GM23338 (cell line): ENCODE data around the gene B4GALNT4. TPM values are rescaled to one million over a fixed set of nuclear protein-coding genes. Genes with fewer than 3 reads are reported as not detected.

Experiments used
- ATAC-seq: fragments of 200-7000 bp; cut with Tn5 transposase; 3 replicates; pipeline ENCODE4 v1.9.1; 2020
- DNase-seq: peaks from one replicate; pipeline ENCODE4 v3.0.0-alpha.2; 2015; ENCODE audit warnings: low spot score
- H2AFZ ChIP-seq: fragments of 200-600 bp; sonication (generic); 2 replicates; pipeline ENCODE4 v1.8.0; 2016; ENCODE audit warnings: antibody characterized with exemption, mild to moderate bottlenecking, moderate library complexity
- H3F3A ChIP-seq: fragments of 200-600 bp; sonication (generic); replicated peaks from 2 replicates; pipeline ENCODE4 v1.8.0; 2017; ENCODE audit warnings: antibody characterized with exemption, mixed run types, low read depth
- H3K27ac ChIP-seq: fragments of 200-600 bp; sonication (generic); 2 replicates; pipeline ENCODE4 v1.6.1; 2016; ENCODE audit warnings: low read depth
- H3K27me3 ChIP-seq: fragments of 200-600 bp; sonication (generic); 2 replicates; pipeline ENCODE4 v1.8.0; 2016; ENCODE audit warnings: mild to moderate bottlenecking, mixed run types, moderate library complexity; ENCODE audit not compliant: insufficient read depth
- H3K36me3 ChIP-seq: fragments of 200-600 bp; sonication (generic); 2 replicates; pipeline ENCODE4 v1.8.0; 2016; ENCODE audit warnings: mild to moderate bottlenecking; ENCODE audit not compliant: insufficient read depth
- H3K4me1 ChIP-seq: fragments of 200-600 bp; sonication (generic); 2 replicates; pipeline ENCODE4 v1.8.0; 2016; ENCODE audit warnings: mild to moderate bottlenecking, moderate library complexity; ENCODE audit not compliant: insufficient read depth
- H3K4me2 ChIP-seq: fragments of 200-600 bp; sonication (generic); 2 replicates; pipeline ENCODE4 v1.7.1; 2017; ENCODE audit warnings: mixed run types
- H3K4me3 ChIP-seq: fragments of 200-600 bp; sonication (generic); 2 replicates; pipeline ENCODE4 v1.6.1; 2016; ENCODE audit warnings: mixed run types
- H3K79me2 ChIP-seq: fragments of 200-600 bp; sonication (generic); replicated peaks from 2 replicates; pipeline ENCODE4 v1.8.0; 2017; ENCODE audit warnings: mild to moderate bottlenecking; ENCODE audit not compliant: insufficient read depth
- H3K9me2 ChIP-seq: fragments of 200-600 bp; sonication (generic); 2 replicates; pipeline ENCODE4 v1.8.0; 2017; ENCODE audit not compliant: insufficient read depth
- H4K20me1 ChIP-seq: fragments of 200-600 bp; sonication (generic); replicated peaks from 2 replicates; pipeline ENCODE4 v1.8.0; 2017; ENCODE audit warnings: mild to moderate bottlenecking; ENCODE audit not compliant: insufficient read depth
- H3K27ac Mint-ChIP-seq: 2 replicates; pipeline ENCODE4 v1.8.0; 2020; ENCODE audit warnings: inconsistent platforms, mild to moderate bottlenecking, moderate library complexity, mixed read lengths
- H3K27me3 Mint-ChIP-seq: 3 replicates; pipeline ENCODE4 v1.8.0; 2022; ENCODE audit warnings: low read depth, mild to moderate bottlenecking, moderate library complexity, mixed read lengths, inconsistent platforms; ENCODE audit not compliant: insufficient read depth, poor library complexity
- H3K36me3 Mint-ChIP-seq: 3 replicates; pipeline ENCODE4 v1.8.0; 2021; ENCODE audit warnings: low read depth, mild to moderate bottlenecking, inconsistent platforms, moderate library complexity, mixed read lengths
- H3K4me1 Mint-ChIP-seq: 3 replicates; pipeline ENCODE4 v1.8.0; 2020; ENCODE audit warnings: mild to moderate bottlenecking, inconsistent platforms, mixed read lengths
- H3K4me3 Mint-ChIP-seq: 3 replicates; pipeline ENCODE4 v1.8.0; 2021; ENCODE audit warnings: moderate library complexity, mild to moderate bottlenecking, inconsistent platforms, mixed read lengths
- H3K9me3 Mint-ChIP-seq: 3 replicates; pipeline ENCODE4 v1.8.0; 2020; ENCODE audit warnings: moderate library complexity, mild to moderate bottlenecking, inconsistent platforms, mixed read lengths
- CREB1 ChIP-seq: fragments of 250-450 bp; sonication (Bioruptor Pico); IDR thresholded peaks from 2 replicates; pipeline ENCODE4 v1.5.0; 2020; ENCODE audit warnings: low read depth, mild to moderate bottlenecking, moderate library complexity
- EZH2 ChIP-seq: fragments of 200-600 bp; sonication (generic); IDR thresholded peaks from one replicate; pipeline ENCODE4 v1.8.0; 2017; ENCODE audit warnings: antibody characterized with exemption, mild to moderate bottlenecking, low read depth; ENCODE audit not compliant: unreplicated experiment
- EZH2phosphoT487 ChIP-seq: fragments of 200-600 bp; sonication (generic); IDR thresholded peaks from one replicate; pipeline ENCODE4 v1.8.1; 2018; ENCODE audit warnings: antibody characterized with exemption; ENCODE audit not compliant: unreplicated experiment
- JUNB ChIP-seq: IDR thresholded peaks from one replicate; pipeline ENCODE4 v1.6.1; 2016; ENCODE audit warnings: antibody characterized with exemption; ENCODE audit not compliant: unreplicated experiment
- NANOG ChIP-seq: IDR thresholded peaks from 2 replicates; pipeline ENCODE4 v1.6.1; 2016; ENCODE audit warnings: antibody characterized with exemption, borderline replicate concordance
- POLR2AphosphoS5 ChIP-seq: IDR thresholded peaks from 2 replicates; pipeline ENCODE4 v1.6.1; 2016; ENCODE audit warnings: antibody characterized with exemption, low read depth
- STAT1 ChIP-seq: IDR thresholded peaks from one replicate; pipeline ENCODE4 v1.6.1; 2016; ENCODE audit warnings: antibody characterized with exemption; ENCODE audit not compliant: unreplicated experiment
- ZNF114 ChIP-seq: fragments of 250-450 bp; sonication (Bioruptor Pico); IDR thresholded peaks from 2 replicates; pipeline ENCODE4 v1.5.0; 2020; ENCODE audit warnings: mild to moderate bottlenecking, moderate library complexity
- ZNF331 ChIP-seq: fragments of 250-450 bp; sonication (Bioruptor Pico); IDR thresholded peaks from 2 replicates; pipeline ENCODE4 v1.5.0; 2020; ENCODE audit warnings: low read depth, mild to moderate bottlenecking, moderate library complexity
- polyA plus RNA-seq: library from polyadenylated mRNA; unstranded; fragments of >200 nt; fragmentation: Nextera tagmentation; extraction: Ambion mirVana; gene quantifications from 2 replicates; pipeline ENCODE4 v1.2.1, GENCODE V29; 2016
- total RNA-seq: library from RNA; depleted of rRNA; stranded (reverse); fragments of >200 nt; shearing (Covaris generic); gene quantifications from 2 replicates; pipeline ENCODE4 v1.2.3, GENCODE V29; 2014
- TF ChIP-seq, protein P1 (sequence below), 2 experiments: fragments of 200-600 bp in 1 of 2; sonication (generic) in 1 of 2; conservative IDR thresholded peaks; 2 replicates each; pipeline versions ENCODE4 v1.5.1 to v1.6.1; 2016 to 2017; ENCODE audit warnings: antibody characterized with exemption in 2 of 2, low read depth in 2 of 2, mild to moderate bottlenecking in 2 of 2, moderate library complexity in 1 of 2
- TF ChIP-seq, protein P2 (sequence below): IDR thresholded peaks from 2 replicates; pipeline ENCODE4 v1.6.1; 2016; ENCODE audit warnings: antibody characterized with exemption
- TF ChIP-seq, protein P3 (sequence below): fragments of 250-450 bp; sonication (Bioruptor Pico); IDR thresholded peaks from 2 replicates; pipeline ENCODE4 v1.5.0; 2020; ENCODE audit warnings: mild to moderate bottlenecking, moderate library complexity
- TF ChIP-seq, protein P4 (sequence below): IDR thresholded peaks from one replicate; pipeline ENCODE4 v1.6.1; 2018; ENCODE audit warnings: antibody characterized with exemption; ENCODE audit not compliant: unreplicated experiment

Gene B4GALNT4
- total and polyA plus RNA-seq, 2 experiments from 2014 or later = 49.9 to 92.6 TPM

DNA sequence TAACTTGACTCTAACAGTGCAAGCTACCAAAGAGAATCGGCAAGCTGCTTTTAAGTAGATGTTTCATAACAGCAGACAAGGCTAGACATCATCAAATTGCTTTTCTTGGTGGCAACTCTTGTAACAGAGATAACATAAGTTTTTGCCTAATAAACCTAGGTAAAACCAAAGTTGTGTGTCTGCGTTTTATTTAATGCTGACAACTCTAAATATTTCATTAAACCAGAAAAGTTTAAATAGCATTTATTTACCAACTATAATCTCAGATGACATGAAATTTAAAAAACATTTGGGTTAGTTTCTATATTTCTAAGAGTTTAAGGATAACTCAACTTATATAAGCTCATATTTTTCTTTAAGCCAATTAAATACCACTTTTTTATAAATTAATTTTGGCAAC is 29.3 kb upstream of the B4GALNT4 start:
- H3K4me1 Mint-ChIP-seq = peaks cover 38% of the 10 kb centered on the region
- H3K4me1 ChIP-seq = peaks cover 37% of the 10 kb centered on the region
- no peaks in the 10 kb centered on the region for H3K79me2 ChIP-seq
- peaks cover 22% of the 10 kb centered on the region for H3K27me3 Mint-ChIP-seq
- H2AFZ ChIP-seq = no peak overlapping the region
- H3K4me2 ChIP-seq = 0 out of 2 replicates have a peak overlapping the region, but pooled peaks have one; percentile 2
- DNase-seq (no peak), ATAC-seq (no peak)
- H4K20me1 ChIP-seq = no peaks in the 10 kb centered on the region
- no peaks in the 10 kb centered on the region for H3K9me2 ChIP-seq
- H3K4me3 Mint-ChIP-seq = no peak overlapping the region
- H3K27ac ChIP-seq = peak overlapping the region; percentile 82; the same call in 1 of the 2 replicates
- H3K4me3 ChIP-seq = no peak overlapping the region
- H3K27me3 ChIP-seq = no peaks in the 10 kb centered on the region
- peaks cover 8% of the 10 kb centered on the region for H3F3A ChIP-seq
- H3K36me3 ChIP-seq = no peaks in the 10 kb centered on the region
- TF ChIP-seq, protein P1, sequence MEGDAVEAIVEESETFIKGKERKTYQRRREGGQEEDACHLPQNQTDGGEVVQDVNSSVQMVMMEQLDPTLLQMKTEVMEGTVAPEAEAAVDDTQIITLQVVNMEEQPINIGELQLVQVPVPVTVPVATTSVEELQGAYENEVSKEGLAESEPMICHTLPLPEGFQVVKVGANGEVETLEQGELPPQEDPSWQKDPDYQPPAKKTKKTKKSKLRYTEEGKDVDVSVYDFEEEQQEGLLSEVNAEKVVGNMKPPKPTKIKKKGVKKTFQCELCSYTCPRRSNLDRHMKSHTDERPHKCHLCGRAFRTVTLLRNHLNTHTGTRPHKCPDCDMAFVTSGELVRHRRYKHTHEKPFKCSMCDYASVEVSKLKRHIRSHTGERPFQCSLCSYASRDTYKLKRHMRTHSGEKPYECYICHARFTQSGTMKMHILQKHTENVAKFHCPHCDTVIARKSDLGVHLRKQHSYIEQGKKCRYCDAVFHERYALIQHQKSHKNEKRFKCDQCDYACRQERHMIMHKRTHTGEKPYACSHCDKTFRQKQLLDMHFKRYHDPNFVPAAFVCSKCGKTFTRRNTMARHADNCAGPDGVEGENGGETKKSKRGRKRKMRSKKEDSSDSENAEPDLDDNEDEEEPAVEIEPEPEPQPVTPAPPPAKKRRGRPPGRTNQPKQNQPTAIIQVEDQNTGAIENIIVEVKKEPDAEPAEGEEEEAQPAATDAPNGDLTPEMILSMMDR (conservative IDR thresholded peaks at IDR 0.05; ENCODE audit: low read depth in 2 of 2) = no peak
- TF ChIP-seq ZNF331 (CRISPR knock-in tag) (no peak), STAT1 (no peak), ZNF114 (no peak), CREB1 (no peak), EZH2 (no peak), POLR2AphosphoS5 (no peak), NANOG (no peak), EZH2phosphoT487 (no peak), JUNB (no peak)
- TF ChIP-seq, protein P2, sequence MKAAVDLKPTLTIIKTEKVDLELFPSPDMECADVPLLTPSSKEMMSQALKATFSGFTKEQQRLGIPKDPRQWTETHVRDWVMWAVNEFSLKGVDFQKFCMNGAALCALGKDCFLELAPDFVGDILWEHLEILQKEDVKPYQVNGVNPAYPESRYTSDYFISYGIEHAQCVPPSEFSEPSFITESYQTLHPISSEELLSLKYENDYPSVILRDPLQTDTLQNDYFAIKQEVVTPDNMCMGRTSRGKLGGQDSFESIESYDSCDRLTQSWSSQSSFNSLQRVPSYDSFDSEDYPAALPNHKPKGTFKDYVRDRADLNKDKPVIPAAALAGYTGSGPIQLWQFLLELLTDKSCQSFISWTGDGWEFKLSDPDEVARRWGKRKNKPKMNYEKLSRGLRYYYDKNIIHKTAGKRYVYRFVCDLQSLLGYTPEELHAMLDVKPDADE = no peak
- TF ChIP-seq, protein P3, sequence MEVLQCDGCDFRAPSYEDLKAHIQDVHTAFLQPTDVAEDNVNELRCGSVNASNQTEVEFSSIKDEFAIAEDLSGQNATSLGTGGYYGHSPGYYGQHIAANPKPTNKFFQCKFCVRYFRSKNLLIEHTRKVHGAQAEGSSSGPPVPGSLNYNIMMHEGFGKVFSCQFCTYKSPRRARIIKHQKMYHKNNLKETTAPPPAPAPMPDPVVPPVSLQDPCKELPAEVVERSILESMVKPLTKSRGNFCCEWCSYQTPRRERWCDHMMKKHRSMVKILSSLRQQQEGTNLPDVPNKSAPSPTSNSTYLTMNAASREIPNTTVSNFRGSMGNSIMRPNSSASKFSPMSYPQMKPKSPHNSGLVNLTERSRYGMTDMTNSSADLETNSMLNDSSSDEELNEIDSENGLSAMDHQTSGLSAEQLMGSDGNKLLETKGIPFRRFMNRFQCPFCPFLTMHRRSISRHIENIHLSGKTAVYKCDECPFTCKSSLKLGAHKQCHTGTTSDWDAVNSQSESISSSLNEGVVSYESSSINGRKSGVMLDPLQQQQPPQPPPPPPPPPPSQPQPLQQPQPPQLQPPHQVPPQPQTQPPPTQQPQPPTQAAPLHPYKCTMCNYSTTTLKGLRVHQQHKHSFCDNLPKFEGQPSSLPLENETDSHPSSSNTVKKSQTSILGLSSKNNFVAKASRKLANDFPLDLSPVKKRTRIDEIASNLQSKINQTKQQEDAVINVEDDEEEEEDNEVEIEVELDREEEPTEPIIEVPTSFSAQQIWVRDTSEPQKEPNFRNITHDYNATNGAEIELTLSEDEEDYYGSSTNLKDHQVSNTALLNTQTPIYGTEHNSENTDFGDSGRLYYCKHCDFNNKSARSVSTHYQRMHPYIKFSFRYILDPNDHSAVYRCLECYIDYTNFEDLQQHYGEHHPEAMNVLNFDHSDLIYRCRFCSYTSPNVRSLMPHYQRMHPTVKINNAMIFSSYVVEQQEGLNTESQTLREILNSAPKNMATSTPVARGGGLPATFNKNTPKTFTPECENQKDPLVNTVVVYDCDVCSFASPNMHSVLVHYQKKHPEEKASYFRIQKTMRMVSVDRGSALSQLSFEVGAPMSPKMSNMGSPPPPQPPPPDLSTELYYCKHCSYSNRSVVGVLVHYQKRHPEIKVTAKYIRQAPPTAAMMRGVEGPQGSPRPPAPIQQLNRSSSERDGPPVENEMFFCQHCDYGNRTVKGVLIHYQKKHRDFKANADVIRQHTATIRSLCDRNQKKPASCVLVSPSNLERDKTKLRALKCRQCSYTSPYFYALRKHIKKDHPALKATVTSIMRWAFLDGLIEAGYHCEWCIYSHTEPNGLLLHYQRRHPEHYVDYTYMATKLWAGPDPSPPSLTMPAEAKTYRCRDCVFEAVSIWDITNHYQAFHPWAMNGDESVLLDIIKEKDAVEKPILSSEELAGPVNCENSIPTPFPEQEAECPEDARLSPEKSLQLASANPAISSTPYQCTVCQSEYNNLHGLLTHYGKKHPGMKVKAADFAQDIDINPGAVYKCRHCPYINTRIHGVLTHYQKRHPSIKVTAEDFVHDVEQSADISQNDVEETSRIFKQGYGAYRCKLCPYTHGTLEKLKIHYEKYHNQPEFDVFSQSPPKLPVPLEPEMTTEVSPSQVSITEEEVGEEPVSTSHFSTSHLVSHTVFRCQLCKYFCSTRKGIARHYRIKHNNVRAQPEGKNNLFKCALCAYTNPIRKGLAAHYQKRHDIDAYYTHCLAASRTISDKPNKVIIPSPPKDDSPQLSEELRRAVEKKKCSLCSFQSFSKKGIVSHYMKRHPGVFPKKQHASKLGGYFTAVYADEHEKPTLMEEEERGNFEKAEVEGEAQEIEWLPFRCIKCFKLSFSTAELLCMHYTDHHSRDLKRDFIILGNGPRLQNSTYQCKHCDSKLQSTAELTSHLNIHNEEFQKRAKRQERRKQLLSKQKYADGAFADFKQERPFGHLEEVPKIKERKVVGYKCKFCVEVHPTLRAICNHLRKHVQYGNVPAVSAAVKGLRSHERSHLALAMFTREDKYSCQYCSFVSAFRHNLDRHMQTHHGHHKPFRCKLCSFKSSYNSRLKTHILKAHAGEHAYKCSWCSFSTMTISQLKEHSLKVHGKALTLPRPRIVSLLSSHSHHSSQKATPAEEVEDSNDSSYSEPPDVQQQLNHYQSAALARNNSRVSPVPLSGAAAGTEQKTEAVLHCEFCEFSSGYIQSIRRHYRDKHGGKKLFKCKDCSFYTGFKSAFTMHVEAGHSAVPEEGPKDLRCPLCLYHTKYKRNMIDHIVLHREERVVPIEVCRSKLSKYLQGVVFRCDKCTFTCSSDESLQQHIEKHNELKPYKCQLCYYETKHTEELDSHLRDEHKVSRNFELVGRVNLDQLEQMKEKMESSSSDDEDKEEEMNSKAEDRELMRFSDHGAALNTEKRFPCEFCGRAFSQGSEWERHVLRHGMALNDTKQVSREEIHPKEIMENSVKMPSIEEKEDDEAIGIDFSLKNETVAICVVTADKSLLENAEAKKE = no peak
- TF ChIP-seq, protein P4, sequence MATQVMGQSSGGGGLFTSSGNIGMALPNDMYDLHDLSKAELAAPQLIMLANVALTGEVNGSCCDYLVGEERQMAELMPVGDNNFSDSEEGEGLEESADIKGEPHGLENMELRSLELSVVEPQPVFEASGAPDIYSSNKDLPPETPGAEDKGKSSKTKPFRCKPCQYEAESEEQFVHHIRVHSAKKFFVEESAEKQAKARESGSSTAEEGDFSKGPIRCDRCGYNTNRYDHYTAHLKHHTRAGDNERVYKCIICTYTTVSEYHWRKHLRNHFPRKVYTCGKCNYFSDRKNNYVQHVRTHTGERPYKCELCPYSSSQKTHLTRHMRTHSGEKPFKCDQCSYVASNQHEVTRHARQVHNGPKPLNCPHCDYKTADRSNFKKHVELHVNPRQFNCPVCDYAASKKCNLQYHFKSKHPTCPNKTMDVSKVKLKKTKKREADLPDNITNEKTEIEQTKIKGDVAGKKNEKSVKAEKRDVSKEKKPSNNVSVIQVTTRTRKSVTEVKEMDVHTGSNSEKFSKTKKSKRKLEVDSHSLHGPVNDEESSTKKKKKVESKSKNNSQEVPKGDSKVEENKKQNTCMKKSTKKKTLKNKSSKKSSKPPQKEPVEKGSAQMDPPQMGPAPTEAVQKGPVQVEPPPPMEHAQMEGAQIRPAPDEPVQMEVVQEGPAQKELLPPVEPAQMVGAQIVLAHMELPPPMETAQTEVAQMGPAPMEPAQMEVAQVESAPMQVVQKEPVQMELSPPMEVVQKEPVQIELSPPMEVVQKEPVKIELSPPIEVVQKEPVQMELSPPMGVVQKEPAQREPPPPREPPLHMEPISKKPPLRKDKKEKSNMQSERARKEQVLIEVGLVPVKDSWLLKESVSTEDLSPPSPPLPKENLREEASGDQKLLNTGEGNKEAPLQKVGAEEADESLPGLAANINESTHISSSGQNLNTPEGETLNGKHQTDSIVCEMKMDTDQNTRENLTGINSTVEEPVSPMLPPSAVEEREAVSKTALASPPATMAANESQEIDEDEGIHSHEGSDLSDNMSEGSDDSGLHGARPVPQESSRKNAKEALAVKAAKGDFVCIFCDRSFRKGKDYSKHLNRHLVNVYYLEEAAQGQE = no peak
- peaks cover 3% of the 10 kb centered on the region; the same call in 2 of the 3 replicates for H3K9me3 Mint-ChIP-seq
- no peaks in the 10 kb centered on the region; the same call in 1 of the 3 replicates for H3K36me3 Mint-ChIP-seq
- H3K27ac Mint-ChIP-seq = peak overlapping the region; percentile 14; the same call in 1 of the 2 replicates
